Muscle layer of duodenum (tissue), 2 donors: ENCODE data around the gene CHSY3.

Experiments used
- H3K27ac ChIP-seq: one replicate; pipeline ENCODE4 v1.7.0; 2013; ENCODE audit warnings: mild to moderate bottlenecking, low read length
- H3K27me3 ChIP-seq: one replicate; pipeline ENCODE4 v1.7.0; 2013; ENCODE audit warnings: low read depth, mild to moderate bottlenecking, control low read depth, low read length
- H3K36me3 ChIP-seq, 2 donors: one replicate each; pipeline ENCODE4 v1.7.0; 2013; ENCODE audit warnings: low read length in 2 of 2, control low read depth in 1 of 2, mild to moderate bottlenecking in 1 of 2; ENCODE audit not compliant: insufficient read depth in 2 of 2, control insufficient read depth in 1 of 2
- H3K4me1 ChIP-seq, 2 donors: one replicate each; pipeline ENCODE4 v1.7.0; 2013; ENCODE audit warnings: low read length in 2 of 2, mild to moderate bottlenecking in 2 of 2, control low read depth in 1 of 2, moderate library complexity in 1 of 2; ENCODE audit not compliant: insufficient read depth in 2 of 2, control insufficient read depth in 1 of 2
- H3K4me3 ChIP-seq, 2 donors: one replicate each; pipeline ENCODE4 v1.7.0; 2013; ENCODE audit warnings: low read length in 2 of 2, low read depth in 1 of 2, mild to moderate bottlenecking in 1 of 2
- H3K9me3 ChIP-seq, 2 donors: one replicate each; pipeline ENCODE4 v1.7.0; 2013; ENCODE audit warnings: low read length in 2 of 2, control low read depth in 1 of 2, mild to moderate bottlenecking in 1 of 2; ENCODE audit not compliant: control insufficient read depth in 1 of 2
- donor health status: healthy.

The CHSY3 gene

GRCh38 chr5:130023604-130024003, 119.3 kb downstream of the CHSY3 start:
- Histone ChIP-seq H3K9me3 (no peaks in the 10 kb centered on the region), H3K4me3 (no peak overlapping the region), H3K36me3 (no peaks in the 10 kb centered on the region), H3K4me1 (no peaks in the 10 kb centered on the region), H3K27me3 (no peaks in the 10 kb centered on the region), H3K27ac (no peak overlapping the region)

GRCh38 chr5:130024006-130024405, 119.7 kb downstream of the CHSY3 start:
- Histone ChIP-seq H3K4me3 (no peak overlapping the region), H3K9me3 (no peaks in the 10 kb centered on the region), H3K4me1 (no peaks in the 10 kb centered on the region), H3K27me3 (no peaks in the 10 kb centered on the region), H3K27ac (no peak overlapping the region), H3K36me3 (no peaks in the 10 kb centered on the region)

- no peaks in the 10 kb centered on the region for H3K4me1 ChIP-seq
- no peak overlapping the region for H3K4me3 ChIP-seq
- no peaks in the 10 kb centered on the region for H3K9me3 ChIP-seq
- H3K27ac ChIP-seq, result no peak overlapping the region
- no peaks in the 10 kb centered on the region for H3K27me3 ChIP-seq
- H3K36me3 ChIP-seq, result no peaks in the 10 kb centered on the region
Observed at GRCh38 chr5:130025511-130025910, 121.2 kb downstream of the CHSY3 start.

GRCh38 chr5:130032807-130033206, 128.5 kb downstream of the CHSY3 start:
- Histone ChIP-seq H3K27ac (no peak overlapping the region), H3K4me3 (no peak overlapping the region), H3K27me3 (no peaks in the 10 kb centered on the region), H3K36me3 (no peaks in the 10 kb centered on the region), H3K4me1 (no peaks in the 10 kb centered on the region), H3K9me3 (no peaks in the 10 kb centered on the region)

- H3K27ac ChIP-seq, result no peak overlapping the region
- H3K4me1 ChIP-seq, result no peaks in the 10 kb centered on the region
- no peak overlapping the region for H3K4me3 ChIP-seq
- H3K9me3 ChIP-seq, result no peaks in the 10 kb centered on the region
- no peaks in the 10 kb centered on the region for H3K27me3 ChIP-seq
- H3K36me3 ChIP-seq, result no peaks in the 10 kb centered on the region
Observed at GRCh38 chr5:130034566-130035210, 130.4 kb downstream of the CHSY3 start.

- Histone ChIP-seq H3K36me3 (no peaks in the 10 kb centered on the region), H3K4me1 (no peaks in the 10 kb centered on the region), H3K4me3 (no peak overlapping the region), H3K27me3 (no peaks in the 10 kb centered on the region), H3K27ac (no peak overlapping the region), H3K9me3 (no peaks in the 10 kb centered on the region)
Observed at GRCh38 chr5:130035388-130035787, 131.1 kb downstream of the CHSY3 start.

GRCh38 chr5:130037905-130038304, 133.6 kb downstream of the CHSY3 start:
- H3K4me3 ChIP-seq, result no peak overlapping the region
- no peaks in the 10 kb centered on the region for H3K27me3 ChIP-seq
- no peaks in the 10 kb centered on the region for H3K4me1 ChIP-seq
- H3K36me3 ChIP-seq, result no peaks in the 10 kb centered on the region
- no peaks in the 10 kb centered on the region for H3K9me3 ChIP-seq
- H3K27ac ChIP-seq, result no peak overlapping the region

GRCh38 chr5:130043834-130044233, 139.6 kb downstream of the CHSY3 start:
- no peaks in the 10 kb centered on the region for H3K36me3 ChIP-seq
- no peaks in the 10 kb centered on the region for H3K4me1 ChIP-seq
- H3K27ac ChIP-seq, result no peak overlapping the region
- no peaks in the 10 kb centered on the region for H3K9me3 ChIP-seq
- no peaks in the 10 kb centered on the region for H3K27me3 ChIP-seq
- H3K4me3 ChIP-seq, result no peak overlapping the region

- Histone ChIP-seq H3K9me3 (no peaks in the 10 kb centered on the region), H3K27ac (no peak overlapping the region), H3K4me1 (no peaks in the 10 kb centered on the region), H3K27me3 (no peaks in the 10 kb centered on the region), H3K4me3 (no peak overlapping the region), H3K36me3 (no peaks in the 10 kb centered on the region)
Observed at GRCh38 chr5:130045334-130045733, 141.1 kb downstream of the CHSY3 start.

GRCh38 chr5:130050585-130050984, 146.3 kb downstream of the CHSY3 start:
- no peak overlapping the region for H3K4me3 ChIP-seq
- no peaks in the 10 kb centered on the region for H3K27me3 ChIP-seq
- H3K4me1 ChIP-seq, result no peaks in the 10 kb centered on the region
- no peaks in the 10 kb centered on the region for H3K9me3 ChIP-seq
- H3K36me3 ChIP-seq, result no peaks in the 10 kb centered on the region
- no peak overlapping the region for H3K27ac ChIP-seq

GRCh38 chr5:130052752-130053151, 148.5 kb downstream of the CHSY3 start:
- H3K4me3 ChIP-seq, result no peak overlapping the region
- H3K27ac ChIP-seq, result no peak overlapping the region
- H3K4me1 ChIP-seq, result no peaks in the 10 kb centered on the region
- no peaks in the 10 kb centered on the region for H3K9me3 ChIP-seq
- H3K27me3 ChIP-seq, result no peaks in the 10 kb centered on the region
- no peaks in the 10 kb centered on the region for H3K36me3 ChIP-seq

- Histone ChIP-seq H3K4me3 (no peak overlapping the region), H3K36me3 (no peaks in the 10 kb centered on the region), H3K4me1 (no peaks in the 10 kb centered on the region), H3K27ac (no peak overlapping the region), H3K27me3 (no peaks in the 10 kb centered on the region), H3K9me3 (no peaks in the 10 kb centered on the region)
Observed at GRCh38 chr5:130055572-130055971, 151.3 kb downstream of the CHSY3 start.
